VCaP (cell line): ENCODE measurements around the gene LTBP1.

ENCODE experiments used
- H3K27ac ChIP-seq: fragments of 450-650 bp; 2 replicates; pipeline ENCODE4 v1.5.1; 2017
- TF ChIP-seq, protein P1 (sequence below): fragments of 450-650 bp; conservative IDR thresholded peaks from 2 replicates; pipeline ENCODE4 v1.5.1; 2017; ENCODE audit warnings: mild to moderate bottlenecking, moderate library complexity

LTBP1 gene

GRCh38 chr2:33370636-33371265 lies 424.0 kb downstream of the LTBP1 start:
- TF ChIP-seq, protein P1, sequence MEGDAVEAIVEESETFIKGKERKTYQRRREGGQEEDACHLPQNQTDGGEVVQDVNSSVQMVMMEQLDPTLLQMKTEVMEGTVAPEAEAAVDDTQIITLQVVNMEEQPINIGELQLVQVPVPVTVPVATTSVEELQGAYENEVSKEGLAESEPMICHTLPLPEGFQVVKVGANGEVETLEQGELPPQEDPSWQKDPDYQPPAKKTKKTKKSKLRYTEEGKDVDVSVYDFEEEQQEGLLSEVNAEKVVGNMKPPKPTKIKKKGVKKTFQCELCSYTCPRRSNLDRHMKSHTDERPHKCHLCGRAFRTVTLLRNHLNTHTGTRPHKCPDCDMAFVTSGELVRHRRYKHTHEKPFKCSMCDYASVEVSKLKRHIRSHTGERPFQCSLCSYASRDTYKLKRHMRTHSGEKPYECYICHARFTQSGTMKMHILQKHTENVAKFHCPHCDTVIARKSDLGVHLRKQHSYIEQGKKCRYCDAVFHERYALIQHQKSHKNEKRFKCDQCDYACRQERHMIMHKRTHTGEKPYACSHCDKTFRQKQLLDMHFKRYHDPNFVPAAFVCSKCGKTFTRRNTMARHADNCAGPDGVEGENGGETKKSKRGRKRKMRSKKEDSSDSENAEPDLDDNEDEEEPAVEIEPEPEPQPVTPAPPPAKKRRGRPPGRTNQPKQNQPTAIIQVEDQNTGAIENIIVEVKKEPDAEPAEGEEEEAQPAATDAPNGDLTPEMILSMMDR = no peak
- H3K27ac ChIP-seq = no peak overlapping the region

DNA sequence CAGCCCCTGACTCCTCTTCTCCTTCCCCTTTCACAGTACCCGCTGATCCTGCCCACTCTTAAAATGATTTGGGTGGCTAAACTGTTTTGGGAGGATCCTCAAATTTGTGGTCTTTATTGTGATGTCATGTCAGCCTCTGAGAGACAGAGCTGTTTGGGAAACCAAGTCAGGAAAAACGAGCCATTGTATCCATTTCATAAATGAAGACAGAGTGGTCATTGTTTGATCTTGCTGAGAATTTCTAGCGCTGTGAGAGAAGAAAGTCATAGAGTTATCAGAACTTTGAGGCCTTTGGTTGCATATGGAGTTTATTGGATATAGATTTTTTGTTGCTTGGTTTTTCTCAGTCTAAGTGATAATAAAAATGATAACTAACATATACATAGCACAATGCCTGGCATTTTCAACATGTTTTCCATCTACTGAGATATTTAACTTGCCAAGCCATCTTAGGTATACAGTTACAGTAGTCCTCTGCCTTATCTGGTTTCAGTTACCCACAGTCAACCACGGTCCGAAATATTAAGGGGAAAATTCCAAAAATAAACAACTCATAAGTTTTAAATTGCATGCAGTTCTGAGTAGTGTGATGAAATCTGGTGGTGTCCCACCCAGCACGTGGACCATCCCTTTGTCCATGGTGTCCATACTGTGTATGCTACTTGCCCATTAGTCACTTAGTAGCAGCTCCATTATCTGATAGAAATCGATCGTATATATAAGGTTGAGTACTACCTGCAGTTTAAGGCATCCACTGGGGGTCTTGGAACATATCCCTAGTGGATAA lies 424.7 kb downstream of the LTBP1 start:
- H3K27ac ChIP-seq = no peak overlapping the region
- TF ChIP-seq, protein P1 = no peak

- TF ChIP-seq, protein P1 = peak; percentile 88
These were observed 426.3 kb downstream of the LTBP1 start for GRCh38 chr2:33372940-33373553.

GRCh38 chr2:33373986-33374385 lies 427.2 kb downstream of the LTBP1 start:
- H3K27ac ChIP-seq = no peak overlapping the region
- TF ChIP-seq, protein P1 = no peak

More at GRCh38 chr2:33372940-33373553, 426.3 kb downstream of the LTBP1 start:
- no peak overlapping the region for H3K27ac ChIP-seq

- TF ChIP-seq, protein P1 = no peak
- no peak overlapping the region for H3K27ac ChIP-seq
These were observed 428.3 kb downstream of the LTBP1 start for GRCh38 chr2:33375054-33375453.

DNA sequence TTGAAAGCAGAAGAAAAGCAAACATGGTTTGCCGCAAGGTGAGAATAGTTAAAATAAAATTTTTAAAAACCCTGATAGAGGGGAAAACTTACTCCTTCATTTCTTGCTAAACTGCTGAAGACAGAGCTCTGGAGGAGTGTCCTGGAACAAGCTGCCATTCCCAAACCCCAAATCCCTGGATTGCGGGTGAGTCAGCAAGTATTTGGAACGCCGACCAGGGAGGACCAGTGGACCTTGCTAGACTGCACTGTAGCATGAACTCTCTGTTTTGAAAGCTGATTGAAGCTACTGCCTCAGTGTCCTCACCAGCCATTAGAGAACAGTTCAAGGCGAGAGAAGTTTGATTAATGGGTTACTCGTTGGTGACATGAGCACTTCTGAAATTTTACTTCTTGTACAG lies 430.3 kb downstream of the LTBP1 start:
- no peak overlapping the region for H3K27ac ChIP-seq
- TF ChIP-seq, protein P1 = no peak

- H3K27ac ChIP-seq = no peak overlapping the region
- TF ChIP-seq, protein P1 = no peak
These were observed 431.9 kb downstream of the LTBP1 start for GRCh38 chr2:33378556-33379210.
